Activated CD4-positive, alpha-beta T cell treated with anti-CD3 and anti-CD28 coated beads for 36 hours (primary cell): ENCODE results near the gene ASPG. TPM values are rescaled to one million over a fixed set of nuclear protein-coding genes. Genes with fewer than 3 reads are reported as not detected.

Experiments used
- ATAC-seq: fragments of 200-7000 bp; cut with Tn5 transposase; one replicate; pipeline ENCODE4 v1.10.0; 2021; ENCODE audit warnings: mild to moderate bottlenecking, moderate library complexity
- CTCF ChIA-PET: fragments of 350-600 bp; sonication (Branson Sonifier 250); formaldehyde crosslinking; loops from one replicate; lab custom pipeline; 2021; ENCODE audit warnings: antibody characterized with exemption; lab: Charles Lee
- POLR2A ChIA-PET: fragments of 350-600 bp; sonication (Branson Sonifier 250); formaldehyde crosslinking; loops from one replicate; lab custom pipeline; 2021; ENCODE audit warnings: antibody characterized with exemption, inconsistent platforms; lab: Charles Lee
- DNase-seq: peaks from one replicate; pipeline ENCODE4 v3.0.0-alpha.2; 2020
- H3K27ac Mint-ChIP-seq: one replicate; pipeline ENCODE4 v1.8.0; 2021; ENCODE audit warnings: mixed read lengths
- H3K27me3 Mint-ChIP-seq: one replicate; pipeline ENCODE4 v1.8.0; 2021; ENCODE audit warnings: mixed read lengths
- H3K36me3 Mint-ChIP-seq: one replicate; pipeline ENCODE4 v1.8.0; 2021; ENCODE audit warnings: low read depth, mixed read lengths
- H3K4me1 Mint-ChIP-seq: one replicate; pipeline ENCODE4 v1.8.0; 2021; ENCODE audit warnings: mixed read lengths
- H3K4me3 Mint-ChIP-seq: one replicate; pipeline ENCODE4 v1.8.0; 2021; ENCODE audit warnings: mild to moderate bottlenecking, moderate library complexity, mixed read lengths
- H3K9me3 Mint-ChIP-seq: one replicate; pipeline ENCODE4 v1.8.0; 2021; ENCODE audit warnings: low read depth, mixed read lengths
- intact Hi-C, 2 experiments: fragments of 100-400 bp; cut with DNase I in 1 of 2; cut with micrococcal nuclease in 1 of 2; formaldehyde crosslinking; loops; one replicate each; pipeline versions ENCODE4 v1.14.2 to v1.15.1; 2022 to 2024; cut with DNase I, micrococcal nuclease
- total RNA-seq, 2 experiments: library from RNA; stranded (reverse); gene quantifications; one replicate each; pipeline ENCODE4 v1.2.3, GENCODE V29; 2021

Gene ASPG
- total RNA-seq, 2 experiments from 2014 or later, result not detected

DNA sequence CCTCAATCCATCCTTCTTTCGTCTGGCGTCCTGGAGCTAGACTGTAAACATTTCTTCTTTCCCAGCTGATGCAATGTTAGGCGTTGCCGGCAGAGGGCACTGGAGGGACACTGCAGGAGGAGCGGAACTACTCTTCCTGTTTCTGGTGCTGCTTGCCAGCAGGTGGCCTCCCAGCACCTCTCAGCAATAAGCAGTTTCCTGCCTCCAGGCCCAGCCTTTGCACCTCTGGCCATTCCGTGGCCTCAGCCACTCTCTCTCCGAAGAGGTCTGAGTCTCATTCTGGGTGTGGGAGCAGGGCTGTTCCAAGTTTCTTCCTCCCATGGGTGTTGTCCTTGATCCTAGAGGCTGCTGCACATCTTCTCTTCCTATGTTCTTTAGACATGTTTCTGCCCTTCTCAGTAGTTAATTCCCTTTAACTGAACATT, 7.5 kb upstream of the ASPG start:
- intact Hi-C loops, result loop anchor here (1.0 to 5.0 kb wide), 7 partner anchors 16 to 674 kb away; a partner anchor contains a TSS
- Mint-ChIP-seq H3K27me3 (peaks cover 6% of the 10 kb centered on the region), H3K4me3 (no peak overlapping the region), H3K36me3 (no peaks in the 10 kb centered on the region), H3K4me1 (peaks cover 15% of the 10 kb centered on the region), H3K27ac (peak overlapping the region; percentile 47), H3K9me3 (peaks cover 7% of the 10 kb centered on the region)
- peak; percentile 98 for ATAC-seq
- ChIA-PET POLR2A (no interaction called here), CTCF (interaction anchor here (0.6 to 2.1 kb wide), 36 partner anchors 9 to 1856 kb away, joined by 3 to 16 read pairs (median 4); a partner anchor contains a TSS)
- DNase-seq, result peak; percentile 92

DNA sequence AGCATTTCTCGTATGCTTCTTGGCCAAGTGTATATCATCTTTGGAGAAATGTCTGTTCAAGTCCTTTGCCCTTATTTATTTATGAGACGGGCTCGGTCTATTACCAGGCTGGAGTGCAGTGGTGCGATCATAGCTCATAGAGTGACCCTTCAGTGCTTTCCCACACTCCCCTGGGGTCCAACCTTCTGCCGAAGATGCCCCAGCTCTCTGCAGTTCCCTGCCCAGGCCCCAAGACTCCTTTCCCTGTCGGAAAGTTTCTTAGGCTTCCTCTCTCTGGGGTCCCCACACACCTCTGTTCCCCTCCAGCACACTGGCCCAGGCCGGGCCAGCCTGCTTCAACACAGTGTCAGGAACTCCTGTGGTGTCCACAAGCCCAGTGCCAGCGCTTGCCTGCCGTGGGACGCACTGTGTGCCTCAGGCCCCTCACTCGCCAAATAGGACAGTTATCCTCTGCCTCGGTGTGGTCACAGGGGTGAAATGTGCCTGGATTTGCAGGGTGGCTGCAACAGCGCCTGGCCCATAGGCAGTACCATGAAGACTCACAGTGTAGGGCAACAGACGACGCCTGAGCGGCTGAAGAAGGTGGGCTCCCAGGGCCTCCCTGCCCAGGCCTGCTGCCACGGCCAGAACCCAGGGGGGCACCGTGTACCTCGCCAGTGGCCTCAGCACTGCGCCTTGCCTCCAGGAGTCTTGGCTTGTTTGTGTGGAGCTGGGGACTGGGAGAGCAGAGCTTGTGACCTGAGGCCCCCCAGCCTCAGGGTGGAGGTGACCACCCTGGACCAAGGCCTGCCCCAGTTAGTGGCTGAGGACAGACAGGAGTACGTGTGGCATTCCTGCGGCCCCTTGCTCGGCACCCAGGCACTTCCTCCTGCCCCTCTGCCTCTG, 4.9 kb upstream of the ASPG start:
- ATAC-seq (no peak), DNase-seq (no peak)
- CTCF ChIA-PET, result no interaction called here
- Mint-ChIP-seq H3K4me1 (peaks cover 15% of the 10 kb centered on the region), H3K27ac (no peak overlapping the region), H3K9me3 (no peaks in the 10 kb centered on the region), H3K4me3 (no peak overlapping the region), H3K27me3 (peaks cover 13% of the 10 kb centered on the region), H3K36me3 (no peaks in the 10 kb centered on the region)
- POLR2A ChIA-PET, result interaction anchor here (0.6 kb wide), 1 partner anchor 72 kb away, joined by 3 read pairs; no protein-coding TSS in a partner anchor
- intact Hi-C loops, result no loop called here

DNA sequence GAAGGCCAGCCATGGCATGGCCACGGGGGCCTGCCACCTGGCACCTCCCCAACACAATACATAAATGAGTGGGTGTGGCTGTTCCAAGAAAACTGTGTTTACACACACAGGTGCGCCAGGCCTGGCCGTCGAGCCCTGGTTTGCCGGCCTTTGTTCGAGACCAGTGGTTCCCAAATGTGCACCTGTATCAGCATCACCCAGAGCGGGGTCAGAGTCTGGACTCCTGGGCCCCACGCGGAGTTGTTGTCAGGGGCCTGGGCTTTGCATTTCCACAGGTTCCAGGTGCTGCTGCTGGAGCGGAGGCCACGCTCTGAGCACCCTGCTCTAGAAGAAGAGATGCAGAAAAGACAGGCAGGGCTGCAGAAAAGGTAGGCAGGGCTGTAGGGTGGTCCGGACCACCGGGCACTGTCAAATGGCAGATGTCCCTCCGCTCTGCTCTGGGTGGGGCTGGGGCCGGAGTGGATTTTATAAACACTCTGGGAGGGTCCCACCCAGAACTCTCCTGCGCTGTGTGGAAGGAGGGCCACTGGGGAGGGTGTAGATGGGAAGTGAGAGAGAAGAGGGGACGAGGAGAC, 4.2 kb upstream of the ASPG start:
- no peak for ATAC-seq
- CTCF ChIA-PET, result no interaction called here
- H3K36me3 Mint-ChIP-seq, result no peaks in the 10 kb centered on the region
- POLR2A ChIA-PET, result no interaction called here
- peaks cover 13% of the 10 kb centered on the region for H3K27me3 Mint-ChIP-seq
- H3K4me3 Mint-ChIP-seq, result no peak overlapping the region
- H3K9me3 Mint-ChIP-seq, result no peaks in the 10 kb centered on the region
- peaks cover 15% of the 10 kb centered on the region for H3K4me1 Mint-ChIP-seq
- DNase-seq, result no peak
- no peak overlapping the region for H3K27ac Mint-ChIP-seq
- intact Hi-C loops, result no loop called here

DNA sequence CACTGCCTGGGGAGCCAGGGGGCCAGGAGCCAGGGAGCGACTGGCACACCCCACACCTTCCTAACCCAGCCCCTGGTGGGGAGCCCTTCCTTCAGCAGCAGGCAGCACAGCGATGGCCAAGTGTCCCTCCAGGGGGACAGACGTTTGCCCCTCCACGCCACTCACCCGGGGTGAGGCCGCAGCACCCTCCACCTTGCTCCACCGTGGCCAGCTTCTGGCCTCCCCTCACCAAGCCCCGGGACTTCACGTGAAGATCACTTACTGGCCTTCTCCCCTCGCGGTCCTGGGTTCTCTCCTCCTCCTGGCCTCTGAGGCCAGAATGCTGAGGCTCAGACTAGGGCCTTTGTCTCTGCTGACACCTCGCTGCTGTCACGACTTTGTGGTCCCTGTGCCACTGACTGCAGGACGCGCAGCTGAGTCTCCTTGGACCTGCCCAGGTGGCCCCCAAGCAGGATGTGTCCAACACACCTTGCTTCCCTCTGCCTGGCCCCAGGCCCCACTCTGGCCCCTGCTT, 3.5 kb upstream of the ASPG start:
- CTCF ChIA-PET, result no interaction called here
- ATAC-seq, result no peak
- peaks cover 11% of the 10 kb centered on the region for H3K27me3 Mint-ChIP-seq

DNA sequence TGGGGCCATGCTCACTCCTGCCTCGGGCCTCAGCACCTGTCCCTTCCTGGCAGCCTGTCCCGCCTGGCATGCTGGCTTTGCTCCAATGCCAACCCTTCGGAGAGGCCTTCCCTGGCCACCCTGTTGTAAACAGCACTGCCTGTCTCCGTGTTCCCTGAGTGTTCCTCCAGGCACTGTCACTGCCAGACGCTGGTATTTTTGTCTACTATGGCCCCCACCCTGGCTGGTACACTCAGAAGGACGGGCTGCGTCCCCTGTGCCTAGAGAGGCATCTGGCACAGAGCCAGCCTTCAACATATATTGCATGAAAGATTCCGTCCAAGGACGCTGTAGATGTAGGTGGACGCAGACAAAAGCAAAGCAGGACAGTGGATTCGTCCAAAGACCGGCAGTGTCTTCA, 2.7 kb upstream of the ASPG start:
- peaks cover 12% of the 10 kb centered on the region for H3K27me3 Mint-ChIP-seq
- H3K9me3 Mint-ChIP-seq, result no peaks in the 10 kb centered on the region
- ATAC-seq, result no peak
- intact Hi-C loops, result no loop called here
- H3K27ac Mint-ChIP-seq, result no peak overlapping the region
- H3K36me3 Mint-ChIP-seq, result no peaks in the 10 kb centered on the region
- H3K4me3 Mint-ChIP-seq, result no peak overlapping the region
- POLR2A ChIA-PET, result interaction anchor here (0.6 kb wide), 1 partner anchor 67 kb away, joined by 3 read pairs; no protein-coding TSS in a partner anchor
- peaks cover 9% of the 10 kb centered on the region for H3K4me1 Mint-ChIP-seq
- CTCF ChIA-PET, result no interaction called here
- no peak for DNase-seq

More for the DNA sequence above, 3.5 kb upstream of the ASPG start:
- Mint-ChIP-seq H3K4me3 (no peak overlapping the region), H3K36me3 (no peaks in the 10 kb centered on the region), H3K4me1 (peaks cover 11% of the 10 kb centered on the region), H3K9me3 (no peaks in the 10 kb centered on the region), H3K27ac (no peak overlapping the region)
- intact Hi-C loops, result no loop called here
- POLR2A ChIA-PET, result no interaction called here
- no peak for DNase-seq

DNA sequence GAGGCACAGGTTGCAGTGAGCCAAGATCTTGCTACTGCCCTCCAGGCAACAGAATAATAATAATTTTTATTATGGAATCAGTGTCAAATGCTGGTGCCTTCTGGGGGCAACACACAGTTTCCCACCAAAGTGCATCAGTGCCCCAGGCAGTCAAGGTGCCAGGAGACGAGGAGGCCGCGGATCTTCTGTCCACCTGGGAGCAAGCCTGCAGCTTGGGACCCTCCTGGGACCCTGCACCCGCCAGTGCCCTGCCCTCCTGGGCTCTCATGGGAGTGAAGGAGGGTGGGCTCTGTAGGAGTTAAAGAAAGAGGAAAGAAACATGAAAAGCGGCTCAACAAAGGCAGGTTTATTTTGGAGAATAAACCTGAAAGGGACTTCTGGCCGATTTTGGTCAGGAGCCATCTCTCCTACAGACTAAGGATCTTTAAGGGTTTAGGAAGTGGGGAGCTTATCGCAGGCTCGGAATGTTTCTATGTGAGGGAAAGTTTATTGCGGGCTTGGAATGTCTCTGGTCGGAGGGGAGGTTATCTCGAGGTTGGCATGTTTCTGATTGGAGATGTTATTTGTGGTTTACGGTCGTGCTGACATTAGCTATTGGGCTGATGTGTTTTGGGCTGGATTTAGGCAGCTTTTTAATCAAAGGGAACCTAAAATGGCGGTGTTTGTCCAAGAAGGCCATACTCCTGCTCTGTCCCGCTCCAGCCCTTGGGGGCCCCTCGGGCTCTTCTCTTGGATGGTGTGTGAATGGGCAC, 1.1 kb upstream of the ASPG start:
- H3K4me1 Mint-ChIP-seq, result no peaks in the 10 kb centered on the region
- H3K4me3 Mint-ChIP-seq, result no peak overlapping the region
- no peak overlapping the region for H3K27ac Mint-ChIP-seq
- intact Hi-C loops, result no loop called here
- H3K27me3 Mint-ChIP-seq, result peaks cover 10% of the 10 kb centered on the region
- no peak for ATAC-seq
- CTCF ChIA-PET, result interaction anchor here (0.7 kb wide), 1 partner anchor 124 kb away, joined by 3 read pairs; no protein-coding TSS in a partner anchor
- no peaks in the 10 kb centered on the region for H3K36me3 Mint-ChIP-seq
- DNase-seq, result no peak
- POLR2A ChIA-PET, result interaction anchor here (0.7 kb wide), 1 partner anchor 23 kb away, joined by 7 read pairs; no protein-coding TSS in a partner anchor
- no peaks in the 10 kb centered on the region for H3K9me3 Mint-ChIP-seq

DNA sequence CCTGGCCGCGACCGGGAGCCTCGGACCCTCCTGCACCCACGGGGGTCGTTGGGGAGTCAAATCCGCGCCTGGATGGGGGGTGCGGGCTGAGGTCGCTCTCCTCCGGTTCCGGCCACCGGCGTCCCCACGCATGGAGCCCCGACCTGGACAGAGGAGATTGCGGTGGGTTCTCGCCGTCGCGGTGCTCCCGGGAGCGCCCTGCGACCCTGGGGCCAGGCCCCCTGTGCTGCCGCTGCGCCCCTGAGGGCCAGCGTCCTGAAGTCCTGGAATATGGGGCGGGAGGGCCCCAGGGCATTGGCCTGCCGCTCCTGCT, 345 bp downstream of the ASPG start:
- no peaks in the 10 kb centered on the region for H3K4me1 Mint-ChIP-seq

DNA sequence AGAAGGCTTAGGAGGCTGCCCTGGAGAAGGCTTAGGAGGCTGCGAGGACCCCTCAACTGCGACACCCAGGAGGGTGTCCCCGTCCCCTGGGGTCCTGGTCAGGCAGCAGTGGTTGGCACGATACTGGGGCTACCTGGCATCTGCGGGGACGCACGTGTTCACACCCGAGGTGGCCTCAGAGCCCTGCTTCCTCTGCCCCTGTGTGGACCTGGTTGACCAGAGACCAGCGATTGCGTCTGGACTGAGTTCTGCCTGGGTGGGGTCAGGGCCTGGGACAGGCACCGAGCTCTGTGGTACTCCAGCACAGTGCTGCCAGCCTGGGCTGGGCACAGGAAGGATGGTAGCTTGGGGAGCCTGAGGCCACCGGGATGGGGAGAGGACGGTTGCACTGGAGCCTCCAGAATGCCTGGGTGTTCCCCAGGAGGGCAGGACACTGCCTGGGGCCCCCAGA, 735 bp downstream of the ASPG start:
- DNase-seq (no peak), ATAC-seq (no peak)
- intact Hi-C loops, result no loop called here
- no peaks in the 10 kb centered on the region for H3K4me1 Mint-ChIP-seq
- H3K9me3 Mint-ChIP-seq, result no peaks in the 10 kb centered on the region
- no peak overlapping the region for H3K4me3 Mint-ChIP-seq
- ChIA-PET POLR2A (no interaction called here), CTCF (interaction anchor here (1.7 kb wide), 1 partner anchor 8 kb away, joined by 11 read pairs; no protein-coding TSS in a partner anchor)
- H3K27me3 Mint-ChIP-seq, result peaks cover 10% of the 10 kb centered on the region
- no peak overlapping the region for H3K27ac Mint-ChIP-seq
- no peaks in the 10 kb centered on the region for H3K36me3 Mint-ChIP-seq

More for the DNA sequence above, 345 bp downstream of the ASPG start:
- H3K4me3 Mint-ChIP-seq, result no peak overlapping the region
- DNase-seq (no peak), ATAC-seq (no peak)
- intact Hi-C loops, result no loop called here
- H3K27ac Mint-ChIP-seq, result no peak overlapping the region
- H3K27me3 Mint-ChIP-seq, result peaks cover 10% of the 10 kb centered on the region
- ChIA-PET POLR2A (no interaction called here), CTCF (no interaction called here)
- no peaks in the 10 kb centered on the region for H3K9me3 Mint-ChIP-seq
- no peaks in the 10 kb centered on the region for H3K36me3 Mint-ChIP-seq

DNA sequence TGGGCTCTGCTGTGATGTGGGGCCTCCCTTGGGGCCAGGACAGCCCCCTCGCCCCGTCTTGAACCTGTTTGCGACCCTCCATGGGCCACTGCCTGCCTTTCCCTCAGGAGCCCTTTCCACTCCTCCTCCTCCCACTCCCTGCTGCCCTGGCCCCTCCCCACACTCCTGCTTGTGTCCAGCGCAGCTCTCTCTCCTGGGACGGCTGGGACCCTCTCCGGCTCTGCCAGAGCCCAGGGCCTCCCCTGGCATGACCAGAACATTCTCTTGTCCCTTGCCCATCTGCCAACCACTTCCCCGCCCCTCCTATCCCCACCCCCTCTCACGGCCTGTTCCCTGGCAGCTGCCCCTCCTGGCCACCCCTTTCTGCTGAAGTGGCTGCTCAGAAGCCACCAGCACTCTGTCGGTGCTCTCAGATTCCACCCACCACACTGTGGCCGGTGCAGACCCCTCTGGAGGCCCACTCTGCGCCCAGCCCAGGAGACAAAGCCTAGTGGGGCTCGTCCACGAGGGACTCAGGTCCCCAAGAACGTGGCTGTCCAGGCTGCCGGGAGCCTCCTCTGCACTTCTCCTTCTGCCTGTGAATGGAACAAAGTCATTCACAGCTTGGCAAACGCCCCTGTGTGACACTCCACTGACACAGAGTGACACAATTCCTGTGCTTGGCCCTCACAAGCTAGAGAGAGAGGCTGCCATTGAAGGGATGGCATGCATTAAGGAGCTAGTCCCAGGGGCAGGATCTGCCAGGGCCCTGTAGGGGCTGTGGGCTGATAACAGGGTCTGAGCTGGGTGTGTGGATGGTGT, 1.4 kb downstream of the ASPG start:
- no peak overlapping the region for H3K27ac Mint-ChIP-seq
- ATAC-seq (no peak), DNase-seq (peak; percentile 3)
- no peaks in the 10 kb centered on the region for H3K36me3 Mint-ChIP-seq
- H3K4me1 Mint-ChIP-seq, result no peaks in the 10 kb centered on the region
- H3K4me3 Mint-ChIP-seq, result no peak overlapping the region
- intact Hi-C loops, result no loop called here
- H3K27me3 Mint-ChIP-seq, result peaks cover 10% of the 10 kb centered on the region
- CTCF ChIA-PET, result interaction anchor here (1.7 kb wide), 1 partner anchor 9 kb away, joined by 11 read pairs; no protein-coding TSS in a partner anchor
- POLR2A ChIA-PET, result no interaction called here
- no peaks in the 10 kb centered on the region for H3K9me3 Mint-ChIP-seq

DNA sequence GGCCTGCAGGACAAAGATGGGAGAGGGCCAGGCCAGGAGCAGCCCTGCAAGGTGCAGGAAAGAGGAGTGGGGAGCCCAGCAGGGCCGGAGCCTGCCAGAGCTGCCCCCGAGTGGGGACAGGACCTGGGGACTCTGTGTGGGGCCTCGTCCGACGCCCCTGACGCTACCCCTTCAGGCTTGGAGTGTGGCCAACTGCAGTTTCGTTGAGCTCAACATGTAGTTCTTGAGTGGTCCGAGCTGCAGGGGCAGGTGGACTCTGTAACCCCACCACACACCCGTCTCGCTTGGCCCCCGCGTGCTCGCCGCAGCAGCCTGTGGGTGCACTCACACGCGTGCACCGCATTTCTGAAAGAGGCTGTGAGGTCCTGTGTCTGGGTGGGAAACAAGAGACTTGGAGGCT, 2.0 kb downstream of the ASPG start:
- Mint-ChIP-seq H3K36me3 (no peaks in the 10 kb centered on the region), H3K4me1 (no peaks in the 10 kb centered on the region), H3K27ac (no peak overlapping the region), H3K4me3 (no peak overlapping the region), H3K27me3 (peaks cover 10% of the 10 kb centered on the region), H3K9me3 (no peaks in the 10 kb centered on the region)
- DNase-seq (no peak), ATAC-seq (no peak)
- intact Hi-C loops, result no loop called here
- POLR2A ChIA-PET, result no interaction called here
- CTCF ChIA-PET, result interaction anchor here (1.7 kb wide), 1 partner anchor 9 kb away, joined by 11 read pairs; no protein-coding TSS in a partner anchor
